ENCODE results near the gene C3AR1. TPM values are rescaled to one million over a fixed set of nuclear protein-coding genes. Genes with fewer than 3 reads are reported as not detected.

C3AR1 gene
- total and polyA plus RNA-seq, 2 of the 13 experiments (the other 11 are each of a cell fraction or from before 2014, with no cell fraction given): not detected

DNA sequence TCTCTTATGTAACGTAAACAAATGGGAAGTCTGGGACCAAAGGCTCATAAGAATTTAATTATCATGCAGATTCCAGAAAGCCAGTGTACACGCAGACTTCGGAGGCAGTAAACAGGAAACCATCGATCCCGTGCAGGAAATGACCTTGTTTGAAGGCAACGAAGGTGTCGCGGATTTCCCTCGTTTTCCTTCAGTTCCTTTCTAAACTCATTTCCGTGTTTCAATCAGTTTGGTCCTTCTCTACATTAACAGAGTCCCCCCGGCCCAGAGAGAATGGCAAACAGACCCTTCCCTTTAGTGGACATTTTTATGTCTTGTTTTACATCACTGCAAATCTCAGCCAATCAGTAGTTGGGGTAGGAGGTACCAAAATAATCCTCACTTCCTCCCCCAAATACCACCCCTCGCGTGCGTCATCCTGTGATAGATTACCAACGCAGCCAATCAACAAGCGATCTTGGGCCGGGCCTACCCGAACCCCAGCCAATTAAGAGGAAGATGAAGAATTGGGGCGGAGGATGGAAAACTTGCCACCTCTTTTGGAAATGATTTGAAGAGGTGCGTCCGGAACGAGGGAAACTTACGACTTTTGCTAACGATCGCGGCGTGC lies 39.8 kb downstream of the C3AR1 start (continued):
- TF ChIP-seq, protein P1, sequence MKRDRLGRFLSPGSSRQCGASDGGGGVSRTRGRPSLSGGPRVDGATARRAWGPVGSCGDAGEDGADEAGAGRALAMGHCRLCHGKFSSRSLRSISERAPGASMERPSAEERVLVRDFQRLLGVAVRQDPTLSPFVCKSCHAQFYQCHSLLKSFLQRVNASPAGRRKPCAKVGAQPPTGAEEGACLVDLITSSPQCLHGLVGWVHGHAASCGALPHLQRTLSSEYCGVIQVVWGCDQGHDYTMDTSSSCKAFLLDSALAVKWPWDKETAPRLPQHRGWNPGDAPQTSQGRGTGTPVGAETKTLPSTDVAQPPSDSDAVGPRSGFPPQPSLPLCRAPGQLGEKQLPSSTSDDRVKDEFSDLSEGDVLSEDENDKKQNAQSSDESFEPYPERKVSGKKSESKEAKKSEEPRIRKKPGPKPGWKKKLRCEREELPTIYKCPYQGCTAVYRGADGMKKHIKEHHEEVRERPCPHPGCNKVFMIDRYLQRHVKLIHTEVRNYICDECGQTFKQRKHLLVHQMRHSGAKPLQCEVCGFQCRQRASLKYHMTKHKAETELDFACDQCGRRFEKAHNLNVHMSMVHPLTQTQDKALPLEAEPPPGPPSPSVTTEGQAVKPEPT (CRISPR knock-in tag; IDR thresholded peaks at IDR 0.05; ENCODE audit: low read depth): no peak
- TF ChIP-seq TBL1XR1 (IDR thresholded peaks at IDR 0.05; ENCODE audit: borderline replicate concordance, low read length, partially characterized antibody): no peak
- no peak for TF ChIP-seq ZSCAN20 (CRISPR knock-in tag; IDR thresholded peaks at IDR 0.05; ENCODE audit: borderline replicate concordance)
- TF ChIP-seq, protein P2, sequence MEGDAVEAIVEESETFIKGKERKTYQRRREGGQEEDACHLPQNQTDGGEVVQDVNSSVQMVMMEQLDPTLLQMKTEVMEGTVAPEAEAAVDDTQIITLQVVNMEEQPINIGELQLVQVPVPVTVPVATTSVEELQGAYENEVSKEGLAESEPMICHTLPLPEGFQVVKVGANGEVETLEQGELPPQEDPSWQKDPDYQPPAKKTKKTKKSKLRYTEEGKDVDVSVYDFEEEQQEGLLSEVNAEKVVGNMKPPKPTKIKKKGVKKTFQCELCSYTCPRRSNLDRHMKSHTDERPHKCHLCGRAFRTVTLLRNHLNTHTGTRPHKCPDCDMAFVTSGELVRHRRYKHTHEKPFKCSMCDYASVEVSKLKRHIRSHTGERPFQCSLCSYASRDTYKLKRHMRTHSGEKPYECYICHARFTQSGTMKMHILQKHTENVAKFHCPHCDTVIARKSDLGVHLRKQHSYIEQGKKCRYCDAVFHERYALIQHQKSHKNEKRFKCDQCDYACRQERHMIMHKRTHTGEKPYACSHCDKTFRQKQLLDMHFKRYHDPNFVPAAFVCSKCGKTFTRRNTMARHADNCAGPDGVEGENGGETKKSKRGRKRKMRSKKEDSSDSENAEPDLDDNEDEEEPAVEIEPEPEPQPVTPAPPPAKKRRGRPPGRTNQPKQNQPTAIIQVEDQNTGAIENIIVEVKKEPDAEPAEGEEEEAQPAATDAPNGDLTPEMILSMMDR (CRISPR knock-in tag; IDR thresholded peaks at IDR 0.05): no peak
- TF ChIP-seq MEF2D (CRISPR knock-in tag; IDR thresholded peaks at IDR 0.05): no peak
- TF ChIP-seq, protein P3, sequence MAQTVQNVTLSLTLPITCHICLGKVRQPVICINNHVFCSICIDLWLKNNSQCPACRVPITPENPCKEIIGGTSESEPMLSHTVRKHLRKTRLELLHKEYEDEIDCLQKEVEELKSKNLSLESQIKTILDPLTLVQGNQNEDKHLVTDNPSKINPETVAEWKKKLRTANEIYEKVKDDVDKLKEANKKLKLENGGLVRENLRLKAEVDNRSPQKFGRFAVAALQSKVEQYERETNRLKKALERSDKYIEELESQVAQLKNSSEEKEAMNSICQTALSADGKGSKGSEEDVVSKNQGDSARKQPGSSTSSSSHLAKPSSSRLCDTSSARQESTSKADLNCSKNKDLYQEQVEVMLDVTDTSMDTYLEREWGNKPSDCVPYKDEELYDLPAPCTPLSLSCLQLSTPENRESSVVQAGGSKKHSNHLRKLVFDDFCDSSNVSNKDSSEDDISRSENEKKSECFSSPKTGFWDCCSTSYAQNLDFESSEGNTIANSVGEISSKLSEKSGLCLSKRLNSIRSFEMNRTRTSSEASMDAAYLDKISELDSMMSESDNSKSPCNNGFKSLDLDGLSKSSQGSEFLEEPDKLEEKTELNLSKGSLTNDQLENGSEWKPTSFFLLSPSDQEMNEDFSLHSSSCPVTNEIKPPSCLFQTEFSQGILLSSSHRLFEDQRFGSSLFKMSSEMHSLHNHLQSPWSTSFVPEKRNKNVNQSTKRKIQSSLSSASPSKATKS (CRISPR knock-in tag; IDR thresholded peaks at IDR 0.05): no peak
- TF ChIP-seq PHF21A (CRISPR knock-in tag; IDR thresholded peaks at IDR 0.05): no peak; the same call in 1 of the 2 replicates
- no peak for TF ChIP-seq MAFG (CRISPR knock-in tag; IDR thresholded peaks at IDR 0.05)
- TF ChIP-seq, protein P4, sequence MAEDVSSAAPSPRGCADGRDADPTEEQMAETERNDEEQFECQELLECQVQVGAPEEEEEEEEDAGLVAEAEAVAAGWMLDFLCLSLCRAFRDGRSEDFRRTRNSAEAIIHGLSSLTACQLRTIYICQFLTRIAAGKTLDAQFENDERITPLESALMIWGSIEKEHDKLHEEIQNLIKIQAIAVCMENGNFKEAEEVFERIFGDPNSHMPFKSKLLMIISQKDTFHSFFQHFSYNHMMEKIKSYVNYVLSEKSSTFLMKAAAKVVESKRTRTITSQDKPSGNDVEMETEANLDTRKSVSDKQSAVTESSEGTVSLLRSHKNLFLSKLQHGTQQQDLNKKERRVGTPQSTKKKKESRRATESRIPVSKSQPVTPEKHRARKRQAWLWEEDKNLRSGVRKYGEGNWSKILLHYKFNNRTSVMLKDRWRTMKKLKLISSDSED (CRISPR knock-in tag; IDR thresholded peaks at IDR 0.05): no peak
- no peak for TF ChIP-seq ARNTL (CRISPR knock-in tag; IDR thresholded peaks at IDR 0.05)
- TF ChIP-seq KMT2A (CRISPR knock-in tag; IDR thresholded peaks at IDR 0.05): no peak
- peak; percentile 65; the same call in 1 of the 2 replicates for TF ChIP-seq ZFP82 (CRISPR knock-in tag; IDR thresholded peaks at IDR 0.05; ENCODE audit: borderline replicate concordance)
- no peak for TF ChIP-seq ZBTB20 (CRISPR knock-in tag; IDR thresholded peaks at IDR 0.05; ENCODE audit: borderline replicate concordance, low read depth)
- peak; percentile 31; the same call in 1 of the 2 replicates for TF ChIP-seq RXRB (CRISPR knock-in tag; IDR thresholded peaks at IDR 0.05; ENCODE audit: borderline replicate concordance)
- no peak for TF ChIP-seq BRCA1 (CRISPR knock-in tag; IDR thresholded peaks at IDR 0.05)
- no peak for TF ChIP-seq ZNF251 (CRISPR knock-in tag; IDR thresholded peaks at IDR 0.05)
- no peak for TF ChIP-seq ZFP62 (CRISPR knock-in tag; IDR thresholded peaks at IDR 0.05)
- TF ChIP-seq GATA4 (IDR thresholded peaks at IDR 0.05; ENCODE audit: borderline replicate concordance, low read depth): no peak; the same call in 1 of the 2 replicates
- no peak for TF ChIP-seq ADNP (CRISPR knock-in tag; IDR thresholded peaks at IDR 0.05)

Measured in HepG2 (cell line).